ENCODE measurements around the gene RNASE13.
"Not testable (repeated sequence)": the region's sequence is repeated elsewhere in the genome, so short reads cannot be mapped to it uniquely, and the experiment has no call there.

Gene RNASE13

DNA sequence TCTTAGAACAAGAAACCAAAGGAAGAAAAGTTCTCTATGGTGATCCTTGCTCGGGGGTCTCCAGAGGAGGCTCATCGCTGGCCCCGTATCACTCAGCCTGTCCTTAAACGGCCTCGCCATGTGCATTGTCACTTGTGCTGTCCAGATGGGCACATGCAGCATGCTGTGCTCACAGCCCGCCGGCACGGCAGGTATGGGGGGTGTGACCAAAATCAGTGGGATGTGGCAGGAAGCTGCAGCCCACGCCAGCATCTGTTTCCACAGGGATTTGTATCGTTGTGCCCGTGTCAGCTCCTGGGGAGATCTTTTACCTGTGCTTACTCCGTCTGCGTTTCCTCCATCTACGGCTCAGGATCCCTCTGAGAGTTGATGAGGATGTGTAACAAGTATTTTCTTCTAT lies 38.1 kb downstream of the RNASE13 start:
- in situ Hi-C loops (cut with MboI; ENCODE audit: low sequenced_read_pairs): no loop called here

DNA sequence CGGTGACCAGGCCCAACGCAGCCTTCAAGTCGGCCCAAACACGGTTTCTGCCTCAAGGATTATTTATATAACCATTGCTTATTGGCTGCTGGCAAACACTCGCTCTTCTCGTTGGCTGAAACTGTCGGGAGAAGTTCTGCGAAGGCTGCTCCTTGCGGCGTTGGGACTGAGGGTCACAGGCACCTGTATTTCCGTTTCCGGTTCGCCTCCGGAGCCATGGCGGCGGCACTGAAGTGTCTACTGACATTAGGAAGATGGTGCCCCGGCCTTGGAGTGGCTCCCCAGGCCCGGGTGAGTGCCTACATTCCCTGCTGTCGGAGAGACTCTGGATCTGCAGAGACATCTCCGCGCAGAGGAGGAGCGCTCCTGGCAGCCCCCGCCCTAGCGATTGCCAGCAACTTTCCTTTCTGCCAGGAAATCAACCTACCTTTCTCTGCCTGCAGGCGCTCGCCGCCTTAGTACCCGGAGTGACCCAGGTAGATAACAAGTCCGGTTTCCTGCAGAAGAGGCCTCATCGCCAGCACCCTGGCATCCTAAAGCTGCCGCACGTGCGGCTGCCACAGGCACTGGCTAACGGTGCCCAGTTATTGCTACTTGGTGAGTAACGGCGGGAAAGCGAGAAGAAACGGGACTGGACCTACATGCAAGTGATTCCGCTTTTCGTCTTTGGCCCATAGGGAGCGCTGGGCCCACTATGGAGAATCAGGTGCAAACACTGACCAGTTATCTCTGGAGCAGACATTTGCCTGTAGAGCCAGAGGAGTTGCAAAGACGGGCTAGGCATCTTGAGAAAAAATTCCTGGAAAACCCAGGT lies 44.6 kb downstream of the RNASE13 start, which contains the start of gene METTL17:
METTL17 (plus strand) TSS at position 194 of the 814 bp plus-strand sequence; CDS start at position 217, 23 bp downstream.
- in situ Hi-C loops (cut with MboI; ENCODE audit: low sequenced_read_pairs): no loop called here

DNA sequence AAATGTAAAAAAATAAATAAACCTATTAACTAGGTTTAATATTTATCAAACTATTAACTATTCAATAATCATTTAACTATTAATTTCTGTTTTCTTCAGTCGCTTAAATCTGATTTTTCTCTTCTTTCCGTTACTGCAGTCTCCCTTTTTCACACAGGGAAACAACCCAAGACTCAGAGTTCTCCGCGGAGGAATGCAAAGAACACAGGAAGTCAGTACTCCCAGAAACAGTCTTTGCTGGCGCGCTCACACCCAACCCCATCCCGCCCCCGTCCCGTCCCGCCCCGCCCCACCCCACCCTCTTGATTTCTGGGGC lies 45.2 kb downstream of the RNASE13 start:
- in situ Hi-C loops (cut with MboI; ENCODE audit: low sequenced_read_pairs): no loop called here

DNA sequence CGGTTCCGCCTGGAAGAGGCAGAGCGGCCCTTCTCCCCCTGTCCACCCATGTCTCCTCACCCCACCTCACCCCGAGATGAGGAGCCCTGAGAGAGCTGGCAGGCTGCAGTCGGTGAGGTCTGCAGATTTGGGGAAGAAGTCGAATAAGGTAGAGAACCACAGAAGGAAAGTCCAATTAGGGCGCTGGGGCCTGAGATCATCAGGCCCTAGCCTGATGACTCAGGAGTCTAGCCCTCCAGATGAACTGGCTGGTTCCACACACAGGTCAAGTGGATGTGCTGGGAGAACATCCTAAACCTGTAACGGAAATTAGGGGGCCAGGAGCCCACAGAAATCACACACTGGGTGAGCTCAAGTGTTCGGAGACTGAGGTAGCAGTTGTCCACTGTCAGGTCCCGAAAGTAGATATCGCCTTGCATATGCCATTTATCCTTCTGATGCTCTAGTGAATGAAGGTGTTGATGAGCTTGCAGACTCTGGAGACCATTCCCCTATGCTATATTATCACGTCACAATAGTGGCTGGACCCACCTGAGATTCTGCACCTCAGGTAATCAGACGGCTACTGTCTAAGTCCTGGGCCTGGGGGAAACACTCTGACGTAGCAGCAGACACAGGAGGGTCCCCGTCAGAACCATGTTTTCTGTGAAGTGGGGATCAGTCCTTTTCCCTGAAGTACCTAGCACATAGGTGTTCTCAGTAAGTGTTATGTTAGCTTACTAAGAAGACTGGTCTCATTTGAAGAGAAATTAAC lies 45.7 kb downstream of the RNASE13 start:
- in situ Hi-C loops (cut with MboI; ENCODE audit: low sequenced_read_pairs): no loop called here

- in situ Hi-C loops (cut with MboI; ENCODE audit: low sequenced_read_pairs): no loop called here
These were observed 47.8 kb downstream of the RNASE13 start for GRCh38 chr14:20986811-20987210.

DNA sequence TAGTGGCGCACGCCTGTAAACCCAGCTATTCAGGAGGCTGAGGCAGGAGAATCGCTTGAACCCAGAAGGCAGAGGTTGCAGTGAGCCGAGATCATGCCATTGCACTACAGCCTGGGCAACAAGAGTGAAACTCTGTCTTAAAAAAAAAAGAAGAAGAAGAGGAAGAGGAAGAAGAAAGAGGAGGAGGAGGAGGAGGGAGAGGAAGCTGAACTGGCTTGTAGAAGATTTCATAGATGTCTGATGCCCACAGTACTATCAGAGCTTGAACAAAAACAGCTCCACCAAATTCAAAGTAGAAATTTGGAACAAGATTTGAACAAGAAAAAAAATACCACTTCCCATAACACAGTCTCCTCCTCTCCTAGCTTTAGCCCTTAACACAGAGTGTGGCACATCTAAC lies 49.0 kb downstream of the RNASE13 start:
- in situ Hi-C loops (cut with MboI; ENCODE audit: low sequenced_read_pairs): not testable (repeated sequence)
